Activated effector memory CD4-positive, alpha-beta T cell treated with anti-CD3 and anti-CD28 coated beads, Interleukin-2, amount 50 U/mL, for 16 hours (primary cell): ENCODE measurements around the gene ZNF195.
A peak's percentile ranks its signal among the peaks of the same experiment; 100 is the strongest.
"Not testable (repeated sequence)": the region's sequence is repeated elsewhere in the genome, so short reads cannot be mapped to it uniquely, and the experiment has no call there.

Experiments
- DNase-seq: peaks from one replicate; pipeline ENCODE4 v3.0.0-alpha.2; 2020

ZNF195 gene

GRCh38 chr11:3346587-3346986 lies 32.4 kb downstream of the ZNF195 start:
- DNase-seq, result no peak

GRCh38 chr11:3345736-3346135 lies 33.2 kb downstream of the ZNF195 start:
- no peak for DNase-seq

- no peak for DNase-seq
Observed at GRCh38 chr11:3344327-3345174, 34.4 kb downstream of the ZNF195 start.

- no peak for DNase-seq
Observed at GRCh38 chr11:3342709-3343108, 36.2 kb downstream of the ZNF195 start.

- DNase-seq, result peak; percentile 87
Observed at GRCh38 chr11:3341298-3341697, 37.6 kb downstream of the ZNF195 start.

GRCh38 chr11:3340025-3340424 lies 38.9 kb downstream of the ZNF195 start:
- no peak for DNase-seq

- DNase-seq, result no peak
Observed at GRCh38 chr11:3339340-3339624, 39.7 kb downstream of the ZNF195 start.

GRCh38 chr11:3338569-3339339 lies 40.2 kb downstream of the ZNF195 start:
- no peak for DNase-seq

GRCh38 chr11:3336420-3336819 lies 42.5 kb downstream of the ZNF195 start:
- DNase-seq, result not testable (repeated sequence)

- DNase-seq, result not testable (repeated sequence)
Observed at GRCh38 chr11:3333157-3333556, 45.8 kb downstream of the ZNF195 start.

- DNase-seq, result not testable (repeated sequence)
Observed at GRCh38 chr11:3331078-3331477, 47.9 kb downstream of the ZNF195 start.

- DNase-seq, result not testable (repeated sequence)
Observed at GRCh38 chr11:3330064-3330463, 48.9 kb downstream of the ZNF195 start.

GRCh38 chr11:3328503-3328902 lies 50.4 kb downstream of the ZNF195 start:
- DNase-seq, result not testable (repeated sequence)

GRCh38 chr11:3326450-3326849 lies 52.5 kb downstream of the ZNF195 start:
- not testable (repeated sequence) for DNase-seq

- DNase-seq, result not testable (repeated sequence)
Observed at GRCh38 chr11:3324724-3325123, 54.2 kb downstream of the ZNF195 start.
